Right atrium auricular region (tissue), 2 donors: ENCODE measurements around the gene SPOP. TPM values are rescaled to one million over a fixed set of nuclear protein-coding genes. Genes with fewer than 3 reads are reported as not detected.

Experiments used
- DNase-seq: peaks from one replicate; pipeline ENCODE4 v3.0.0-alpha.2; 2019; ENCODE audit warnings: low spot score
- H3K27ac ChIP-seq, 2 donors: fragments of 200-600 bp; sonication (generic); 1 replicate in 1 of 2; 2 replicates in 1 of 2; pipeline ENCODE4 v1.5.1; 2016 to 2019
- H3K27me3 ChIP-seq, 2 donors: fragments of 200-600 bp; sonication (generic); one replicate each; pipeline versions ENCODE4 v1.5.1 to v1.6.0; 2017 to 2019
- H3K36me3 ChIP-seq: fragments of 200-600 bp; sonication (generic); one replicate; pipeline ENCODE4 v1.5.1; 2016
- H3K4me1 ChIP-seq, 2 donors: fragments of 200-600 bp; sonication (generic); one replicate each; pipeline versions ENCODE4 v1.5.1 to v1.6.0; 2017 to 2019
- H3K4me3 ChIP-seq, 2 donors: fragments of 200-600 bp; sonication (generic); 1 replicate in 1 of 2; 2 replicates in 1 of 2; pipeline ENCODE4 v1.5.1; 2017 to 2019; ENCODE audit warnings: mild to moderate bottlenecking in 1 of 2, moderate library complexity in 1 of 2
- H3K9me3 ChIP-seq, 2 donors: fragments of 200-600 bp; sonication (generic); one replicate each; pipeline ENCODE4 v1.5.1; 2019
- total RNA-seq, 2 donors: library from RNA; depleted of rRNA; stranded (reverse); fragments of >200 nt; gene quantifications; one replicate each; pipeline ENCODE4 v1.1.0, GENCODE V29; 2016
- TF ChIP-seq, protein P1 (sequence below), 2 donors: fragments of 200-600 bp; sonication (generic); IDR thresholded peaks; one replicate each; pipeline ENCODE4 v1.5.1; 2019; ENCODE audit warnings: antibody characterized with exemption in 2 of 2

The SPOP gene
- total RNA-seq, 2 donors from 2014 or later = 40.9 to 71.8 TPM

- Histone ChIP-seq H3K27me3 (no peaks in the 10 kb centered on the region), H3K27ac (no peak overlapping the region), H3K36me3 (peaks cover 7% of the 10 kb centered on the region), H3K9me3 (no peaks in the 10 kb centered on the region), H3K4me3 (no peak overlapping the region), H3K4me1 (peaks cover 0 to 8% of the 10 kb centered on the region in 2 donors)
- DNase-seq = no peak
- TF ChIP-seq, protein P1, sequence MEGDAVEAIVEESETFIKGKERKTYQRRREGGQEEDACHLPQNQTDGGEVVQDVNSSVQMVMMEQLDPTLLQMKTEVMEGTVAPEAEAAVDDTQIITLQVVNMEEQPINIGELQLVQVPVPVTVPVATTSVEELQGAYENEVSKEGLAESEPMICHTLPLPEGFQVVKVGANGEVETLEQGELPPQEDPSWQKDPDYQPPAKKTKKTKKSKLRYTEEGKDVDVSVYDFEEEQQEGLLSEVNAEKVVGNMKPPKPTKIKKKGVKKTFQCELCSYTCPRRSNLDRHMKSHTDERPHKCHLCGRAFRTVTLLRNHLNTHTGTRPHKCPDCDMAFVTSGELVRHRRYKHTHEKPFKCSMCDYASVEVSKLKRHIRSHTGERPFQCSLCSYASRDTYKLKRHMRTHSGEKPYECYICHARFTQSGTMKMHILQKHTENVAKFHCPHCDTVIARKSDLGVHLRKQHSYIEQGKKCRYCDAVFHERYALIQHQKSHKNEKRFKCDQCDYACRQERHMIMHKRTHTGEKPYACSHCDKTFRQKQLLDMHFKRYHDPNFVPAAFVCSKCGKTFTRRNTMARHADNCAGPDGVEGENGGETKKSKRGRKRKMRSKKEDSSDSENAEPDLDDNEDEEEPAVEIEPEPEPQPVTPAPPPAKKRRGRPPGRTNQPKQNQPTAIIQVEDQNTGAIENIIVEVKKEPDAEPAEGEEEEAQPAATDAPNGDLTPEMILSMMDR (IDR thresholded peaks at IDR 0.05) = no peak
Observed at GRCh38 chr17:49587366-49588073, 90.4 kb downstream of the SPOP start.

DNA sequence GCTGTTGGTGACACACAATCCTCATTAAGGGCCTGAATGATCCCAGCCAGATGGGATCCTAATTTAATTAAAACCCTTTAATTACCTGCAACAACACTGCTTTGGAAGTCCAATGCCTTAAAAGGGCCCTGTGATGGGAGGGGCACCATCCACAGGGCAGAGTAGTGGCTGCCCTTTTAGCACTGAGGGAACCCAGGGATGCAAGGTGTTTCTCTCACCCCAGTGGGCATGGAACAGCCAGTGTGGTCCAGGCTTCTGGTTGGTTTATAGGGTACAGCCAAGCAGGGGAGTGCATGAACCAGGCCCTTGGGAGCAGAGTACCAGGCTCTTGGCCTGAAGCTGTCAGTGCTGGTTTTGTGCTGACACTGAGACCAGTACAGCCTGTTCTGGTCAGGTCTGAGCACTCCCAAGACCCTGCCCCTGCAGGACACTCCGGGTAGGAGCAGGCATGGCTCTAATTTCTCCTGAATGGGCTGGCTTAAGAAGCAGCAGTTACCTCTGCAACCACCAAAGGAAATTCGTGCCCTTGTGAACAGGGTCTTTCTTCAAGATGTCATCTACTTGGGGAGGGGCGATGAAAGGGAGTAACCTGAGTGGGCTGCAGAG lies 92.4 kb downstream of the SPOP start:
- H3K27me3 ChIP-seq = no peaks in the 10 kb centered on the region
- no peak overlapping the region for H3K27ac ChIP-seq
- TF ChIP-seq, protein P1 (IDR thresholded peaks at IDR 0.05) = no peak
- H3K9me3 ChIP-seq = no peaks in the 10 kb centered on the region
- H3K4me3 ChIP-seq = no peak overlapping the region
- H3K36me3 ChIP-seq = peaks cover 2% of the 10 kb centered on the region
- peaks cover 0 to 15% of the 10 kb centered on the region in 2 donors for H3K4me1 ChIP-seq
- no peak for DNase-seq

- no peaks in the 10 kb centered on the region for H3K27me3 ChIP-seq
- peaks cover 0 to 15% of the 10 kb centered on the region in 2 donors for H3K4me1 ChIP-seq
Observed at GRCh38 chr17:49583889-49584288, 94.0 kb downstream of the SPOP start.

DNA sequence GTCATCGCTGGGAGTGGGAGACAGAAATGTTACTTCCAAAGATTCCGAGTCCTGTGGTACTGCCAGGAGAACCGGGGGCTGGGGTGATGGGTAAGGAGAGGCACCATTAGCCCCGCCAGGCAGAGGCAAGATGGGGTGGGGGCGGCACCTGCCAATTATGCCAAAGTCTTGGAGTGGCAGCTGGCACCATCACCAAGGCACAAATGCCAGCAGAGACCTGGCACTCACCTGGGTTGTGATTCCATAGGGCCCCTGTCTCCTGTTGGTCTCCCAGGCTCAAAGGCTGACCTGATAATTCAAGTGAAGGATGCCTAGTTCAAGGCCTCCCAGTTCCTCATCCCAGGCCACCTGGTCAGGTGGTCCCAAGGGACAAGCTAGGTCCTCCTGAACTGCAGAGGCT lies 94.7 kb downstream of the SPOP start:
- TF ChIP-seq, protein P1 (IDR thresholded peaks at IDR 0.05) = no peak
- H3K4me3 ChIP-seq = no peak overlapping the region
- H3K36me3 ChIP-seq = no peaks in the 10 kb centered on the region
- no peak overlapping the region for H3K27ac ChIP-seq
- H3K27me3 ChIP-seq = no peaks in the 10 kb centered on the region
- no peaks in the 10 kb centered on the region for H3K9me3 ChIP-seq
- peaks cover 0 to 15% of the 10 kb centered on the region in 2 donors for H3K4me1 ChIP-seq
- DNase-seq = no peak

More at GRCh38 chr17:49583889-49584288, 94.0 kb downstream of the SPOP start:
- Histone ChIP-seq H3K4me3 (no peak overlapping the region), H3K9me3 (no peaks in the 10 kb centered on the region), H3K27ac (no peak overlapping the region), H3K36me3 (no peaks in the 10 kb centered on the region)
- no peak for DNase-seq
- TF ChIP-seq, protein P1 (IDR thresholded peaks at IDR 0.05) = no peak

GRCh38 chr17:49582789-49583188 lies 95.1 kb downstream of the SPOP start:
- no peaks in the 10 kb centered on the region for H3K27me3 ChIP-seq
- H3K4me1 ChIP-seq = peaks cover 0 to 15% of the 10 kb centered on the region in 2 donors
- H3K36me3 ChIP-seq = no peaks in the 10 kb centered on the region
- TF ChIP-seq, protein P1 (IDR thresholded peaks at IDR 0.05) = no peak
- no peaks in the 10 kb centered on the region for H3K9me3 ChIP-seq
- no peak for DNase-seq
- no peak overlapping the region for H3K27ac ChIP-seq
- no peak overlapping the region for H3K4me3 ChIP-seq
